WI38 (cell line): Measurements from ENCODE around the gene PMPCA.

ENCODE experiments used
- H3K4me3 ChIP-seq: 2 replicates; pipeline ENCODE4 v1.5.1; 2011; ENCODE audit warnings: low read depth, mild to moderate bottlenecking, control low read depth, low read length
- TF ChIP-seq, protein P1 (sequence below): IDR thresholded peaks from 2 replicates; pipeline ENCODE4 v1.5.1; 2012; ENCODE audit warnings: low read depth, mild to moderate bottlenecking, control low read depth, low read length

Gene PMPCA

DNA sequence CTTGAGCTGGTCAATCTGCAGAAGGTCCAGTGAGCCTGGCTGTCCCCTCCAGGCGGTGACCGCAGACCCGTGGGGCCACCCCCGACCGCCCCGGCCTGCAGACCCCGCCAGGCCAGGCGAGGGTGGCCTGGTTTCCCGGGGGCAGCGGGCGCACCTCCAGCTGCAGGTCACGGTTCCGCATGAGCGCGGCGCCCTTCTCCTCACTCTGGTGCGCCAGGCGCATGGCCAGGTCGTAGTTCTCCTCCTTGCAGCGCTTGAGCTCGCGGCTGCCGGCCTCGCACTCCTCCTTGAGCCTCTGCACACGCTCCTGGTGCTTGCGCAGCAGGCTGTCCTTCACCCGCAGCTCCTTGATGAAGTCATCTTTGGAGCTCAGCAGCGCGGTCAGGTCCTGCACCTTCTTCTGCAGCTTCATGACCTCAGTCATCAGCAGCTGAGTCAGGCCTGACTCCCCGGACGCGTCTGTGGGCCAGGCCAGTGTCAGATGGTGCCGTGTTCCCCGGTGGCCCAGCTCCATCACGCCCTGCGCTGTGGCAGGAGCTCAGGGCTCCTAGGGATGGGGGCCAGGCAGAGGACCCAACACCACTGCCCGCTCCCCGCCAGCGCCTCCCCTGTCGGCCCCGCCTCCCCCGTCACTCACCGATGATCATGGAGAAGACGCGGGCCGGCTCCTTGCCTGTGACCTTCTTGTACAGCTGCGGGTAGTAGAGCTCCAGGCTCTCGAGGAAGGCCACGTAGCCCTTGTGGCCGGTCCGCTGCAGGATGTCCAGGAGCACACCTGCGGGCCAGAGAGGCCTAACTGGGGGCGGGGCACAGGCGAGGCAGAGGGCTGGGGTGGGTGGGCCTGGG lies 39.5 kb upstream of the PMPCA start:
- no peak overlapping the region for H3K4me3 ChIP-seq
- TF ChIP-seq, protein P1, sequence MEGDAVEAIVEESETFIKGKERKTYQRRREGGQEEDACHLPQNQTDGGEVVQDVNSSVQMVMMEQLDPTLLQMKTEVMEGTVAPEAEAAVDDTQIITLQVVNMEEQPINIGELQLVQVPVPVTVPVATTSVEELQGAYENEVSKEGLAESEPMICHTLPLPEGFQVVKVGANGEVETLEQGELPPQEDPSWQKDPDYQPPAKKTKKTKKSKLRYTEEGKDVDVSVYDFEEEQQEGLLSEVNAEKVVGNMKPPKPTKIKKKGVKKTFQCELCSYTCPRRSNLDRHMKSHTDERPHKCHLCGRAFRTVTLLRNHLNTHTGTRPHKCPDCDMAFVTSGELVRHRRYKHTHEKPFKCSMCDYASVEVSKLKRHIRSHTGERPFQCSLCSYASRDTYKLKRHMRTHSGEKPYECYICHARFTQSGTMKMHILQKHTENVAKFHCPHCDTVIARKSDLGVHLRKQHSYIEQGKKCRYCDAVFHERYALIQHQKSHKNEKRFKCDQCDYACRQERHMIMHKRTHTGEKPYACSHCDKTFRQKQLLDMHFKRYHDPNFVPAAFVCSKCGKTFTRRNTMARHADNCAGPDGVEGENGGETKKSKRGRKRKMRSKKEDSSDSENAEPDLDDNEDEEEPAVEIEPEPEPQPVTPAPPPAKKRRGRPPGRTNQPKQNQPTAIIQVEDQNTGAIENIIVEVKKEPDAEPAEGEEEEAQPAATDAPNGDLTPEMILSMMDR, result no peak

DNA sequence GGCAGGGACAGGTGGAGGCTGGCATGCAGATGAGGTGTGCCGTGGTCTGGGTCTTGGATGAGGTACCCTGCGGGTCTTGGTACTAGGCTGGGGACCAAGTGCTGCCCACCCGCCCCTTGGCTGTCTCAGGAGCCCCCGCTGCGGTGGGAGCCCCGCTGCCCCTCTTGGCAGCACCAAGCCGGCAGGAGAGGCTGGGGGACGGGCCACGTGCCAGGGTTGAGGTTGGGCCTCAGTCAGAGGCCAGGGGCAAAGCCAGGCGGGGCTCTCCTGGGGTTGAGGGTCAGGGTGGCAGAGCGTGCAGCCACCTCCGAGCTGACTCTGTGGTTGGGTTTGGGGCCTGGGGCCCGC lies 39.0 kb upstream of the PMPCA start:
- TF ChIP-seq, protein P1, result no peak
- no peak overlapping the region for H3K4me3 ChIP-seq

DNA sequence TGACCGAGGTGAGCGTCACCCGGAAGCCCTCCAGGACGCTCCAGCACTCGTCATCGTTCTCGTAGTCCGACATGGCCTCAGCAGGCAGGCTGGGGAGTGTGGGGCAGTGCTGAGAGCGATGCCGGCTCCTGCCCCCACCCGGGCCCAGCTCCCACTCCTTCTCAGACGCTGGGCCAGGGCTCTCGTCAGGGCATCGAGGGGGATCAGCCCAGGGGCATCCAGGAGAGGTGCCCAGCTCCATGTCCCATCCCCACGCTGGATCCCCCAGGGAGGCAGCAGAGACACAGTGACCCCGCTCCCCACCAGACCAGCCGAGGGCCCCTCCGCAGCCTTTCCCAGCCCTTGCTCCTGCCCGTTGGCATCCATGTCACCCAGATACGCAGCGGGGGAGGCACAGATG lies 38.5 kb upstream of the PMPCA start:
- no peak overlapping the region for H3K4me3 ChIP-seq
- TF ChIP-seq, protein P1, result no peak

DNA sequence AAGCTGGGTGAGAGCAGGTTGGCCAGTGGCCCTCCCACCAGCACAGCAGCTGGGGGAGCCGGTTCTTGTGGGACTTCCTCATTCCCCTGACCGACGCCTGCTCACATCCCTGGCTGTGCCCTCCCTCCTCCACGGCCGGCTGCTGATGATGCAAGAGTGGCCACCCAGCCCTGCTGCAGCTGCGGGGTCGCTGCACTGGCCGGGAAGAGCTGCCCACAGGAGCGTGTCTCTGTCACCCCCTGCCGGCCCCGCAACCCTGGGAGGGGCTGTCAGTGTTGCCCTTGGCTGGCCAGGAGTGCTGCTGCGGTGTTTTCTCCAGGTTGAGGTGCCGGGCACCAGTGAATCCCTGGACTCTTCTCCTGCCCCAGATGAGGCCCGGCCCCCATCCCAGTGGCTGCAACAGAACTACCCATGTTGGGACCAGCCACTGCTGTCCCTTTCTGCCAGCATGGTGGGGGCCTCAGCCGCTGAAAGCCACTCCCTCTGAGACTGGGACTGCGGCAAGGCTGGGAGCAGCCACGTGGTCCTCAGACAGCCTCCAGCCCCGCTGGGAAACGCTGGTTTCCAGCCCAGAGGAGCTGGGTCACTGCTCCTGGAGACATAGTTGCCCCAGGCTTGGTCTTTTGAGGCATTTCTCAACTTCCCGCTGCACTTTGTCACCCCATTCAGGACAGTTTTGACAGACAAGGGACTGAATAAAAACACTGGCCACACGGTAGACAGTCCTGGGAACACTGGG lies 37.7 kb upstream of the PMPCA start:
- TF ChIP-seq, protein P1, result peak; percentile 41
- H3K4me3 ChIP-seq, result no peak overlapping the region

DNA sequence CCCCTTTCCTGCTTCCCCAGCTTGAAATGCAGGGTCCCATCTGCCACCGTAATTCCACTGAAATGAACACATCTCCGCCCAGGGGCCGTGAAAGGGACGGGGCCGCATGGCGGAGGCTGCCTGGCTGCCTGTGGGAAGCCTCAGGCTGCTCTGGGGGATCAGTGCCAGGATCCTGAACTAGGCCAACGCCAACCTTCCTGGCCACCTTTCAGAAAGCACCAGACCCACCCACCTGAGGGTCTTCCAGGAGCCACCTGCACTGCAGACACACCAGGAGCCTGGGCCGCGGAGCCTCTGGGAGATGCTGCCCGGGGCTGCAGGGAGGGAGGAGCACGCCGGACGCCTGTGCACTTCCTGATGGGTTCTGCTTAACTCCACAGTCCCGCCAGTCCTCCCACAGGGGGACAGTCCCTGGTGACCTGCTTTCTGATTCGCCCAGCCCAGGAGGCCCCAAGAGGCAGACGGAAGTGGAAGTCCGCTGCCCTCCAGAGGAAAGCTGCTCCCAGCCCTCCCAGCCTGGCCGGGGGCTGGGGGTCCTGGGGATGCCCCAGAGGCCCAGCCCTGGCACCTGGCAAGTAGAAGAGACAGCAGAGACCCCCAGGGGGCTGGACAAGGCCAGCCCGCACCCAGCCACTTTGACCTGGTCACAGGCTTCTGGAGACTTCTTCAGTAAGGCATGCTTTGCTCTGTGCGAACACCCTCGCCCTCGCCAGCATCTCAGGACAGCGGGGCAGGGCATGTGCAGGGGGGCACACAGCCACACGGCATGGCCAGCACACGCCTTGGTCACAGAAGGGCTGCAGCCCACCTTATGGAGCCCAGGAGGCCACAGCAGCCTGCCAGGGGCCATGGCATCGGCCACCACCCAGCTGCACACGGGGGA lies 36.9 kb upstream of the PMPCA start, which contains the start of gene CARD9:
Gene CARD9 (minus strand): TSS at position 370 of the 883 bp plus-strand sequence. CDS start 1,591 bp downstream, outside the sequence.
- TF ChIP-seq, protein P1, result no peak
- H3K4me3 ChIP-seq, result no peak within 1 kb of the TSS

DNA sequence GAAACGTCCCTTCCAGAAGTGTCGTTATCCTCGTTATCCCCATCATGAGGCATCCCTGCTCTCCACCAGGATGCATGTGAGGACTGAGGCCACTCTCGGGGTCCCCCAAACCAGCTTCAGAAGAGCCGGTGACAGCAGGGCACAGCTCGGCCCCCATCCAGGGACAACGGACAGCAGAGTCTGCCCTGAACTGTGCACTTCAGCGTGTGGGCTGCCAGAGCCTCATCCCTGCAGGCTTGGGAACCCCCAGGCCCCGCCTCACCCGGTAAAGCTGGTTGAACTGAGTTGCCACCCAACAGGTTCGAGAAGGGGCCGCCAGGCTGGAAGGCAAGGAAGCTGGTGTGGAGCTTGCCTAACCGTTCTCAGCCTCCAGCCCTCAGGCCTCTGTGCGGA lies 36.3 kb upstream of the PMPCA start:
- TF ChIP-seq, protein P1, result no peak
- no peak overlapping the region for H3K4me3 ChIP-seq
